Activated effector memory CD4-positive, alpha-beta T cell treated with Interleukin-2 at 50 U/mL for 16 hours (primary cell): ENCODE data around the gene COPB1.
"Not testable (repeated sequence)": the region's sequence is repeated elsewhere in the genome, so short reads cannot be mapped to it uniquely, and the experiment has no call there.

Experiments
- DNase-seq: peaks from one replicate; pipeline ENCODE4 v3.0.0-alpha.2; 2020

The COPB1 gene

GRCh38 chr11:14499560-14500180, at the start of gene COPB1:
TSS of gene COPB1 (minus strand) at chr11:14499811. CDS start at chr11:14498928, 883 bp downstream.
- DNase-seq = peak; percentile 85

- DNase-seq = no peak
Observed at GRCh38 chr11:14547440-14547839, 47.8 kb upstream of the COPB1 start.

GRCh38 chr11:14546672-14547071, 47.1 kb upstream of the COPB1 start:
- DNase-seq = no peak

GRCh38 chr11:14544611-14545010, 45.0 kb upstream of the COPB1 start:
- no peak for DNase-seq

GRCh38 chr11:14543260-14543659, 43.6 kb upstream of the COPB1 start:
- DNase-seq = no peak

GRCh38 chr11:14542324-14542723, 42.7 kb upstream of the COPB1 start:
- DNase-seq = no peak

GRCh38 chr11:14541192-14541947, 41.8 kb upstream of the COPB1 start:
- no peak for DNase-seq

GRCh38 chr11:14539982-14540421, 40.4 kb upstream of the COPB1 start:
- no peak for DNase-seq

- no peak for DNase-seq
Observed at GRCh38 chr11:14538926-14539554, 39.4 kb upstream of the COPB1 start.

GRCh38 chr11:14538271-14538925, 38.8 kb upstream of the COPB1 start:
- no peak for DNase-seq

- DNase-seq = peak; percentile 23
Observed at GRCh38 chr11:14537134-14537599, 37.6 kb upstream of the COPB1 start.

GRCh38 chr11:14535166-14535565, 35.6 kb upstream of the COPB1 start:
- DNase-seq = not testable (repeated sequence)

- DNase-seq = no peak
Observed at GRCh38 chr11:14529951-14530350, 30.3 kb upstream of the COPB1 start.

- DNase-seq = no peak
Observed at GRCh38 chr11:14529321-14529720, 29.7 kb upstream of the COPB1 start.

GRCh38 chr11:14522801-14523200, 23.2 kb upstream of the COPB1 start:
- no peak for DNase-seq

- DNase-seq = no peak
Observed at GRCh38 chr11:14522245-14522644, 22.6 kb upstream of the COPB1 start.

GRCh38 chr11:14520747-14521151, 21.1 kb upstream of the COPB1 start:
- no peak for DNase-seq

- DNase-seq = peak; percentile 84
Observed at GRCh38 chr11:14519917-14520746, 20.5 kb upstream of the COPB1 start, which contains the start of gene PSMA1. TSS of gene PSMA1 (minus strand) at chr11:14520386. CDS start at chr11:14520299, 87 bp downstream.

- no peak for DNase-seq
Observed at GRCh38 chr11:14519597-14519916, 19.9 kb upstream of the COPB1 start.

GRCh38 chr11:14518820-14519219, 19.2 kb upstream of the COPB1 start:
- no peak for DNase-seq

- no peak for DNase-seq
Observed at GRCh38 chr11:14513800-14514199, 14.2 kb upstream of the COPB1 start.

- no peak for DNase-seq
Observed at GRCh38 chr11:14506532-14506931, 6.9 kb upstream of the COPB1 start.
